ENCODE data around the gene ZBED1.
"Not testable (repeated sequence)": the region's sequence is repeated elsewhere in the genome, so short reads cannot be mapped to it uniquely, and the experiment has no call there.

- TF ChIP-seq CTCF, POLR2AphosphoS5 (IDR thresholded peaks at IDR 0.05): not testable (repeated sequence)
Observed at GRCh38 chrX:2456091-2456490, 44.7 kb downstream of the ZBED1 start.
